Measurements from ENCODE around the gene SKA2. TPM values are rescaled to one million over a fixed set of nuclear protein-coding genes. Genes with fewer than 3 reads are reported as not detected.

The SKA2 gene, protein sequence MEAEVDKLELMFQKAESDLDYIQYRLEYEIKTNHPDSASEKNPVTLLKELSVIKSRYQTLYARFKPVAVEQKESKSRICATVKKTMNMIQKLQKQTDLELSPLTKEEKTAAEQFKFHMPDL
- total RNA-seq: 20.9 TPM
- long read RNA-seq, transcript SKA2-201 (4 exons, 2,798 nt): major isoform, 8 of 18 reads
- long read RNA-seq, partial matches to known transcripts: 1 of 18 reads
- long read RNA-seq, other reads (novel, unspliced or antisense): 5 of 18 reads

DNA sequence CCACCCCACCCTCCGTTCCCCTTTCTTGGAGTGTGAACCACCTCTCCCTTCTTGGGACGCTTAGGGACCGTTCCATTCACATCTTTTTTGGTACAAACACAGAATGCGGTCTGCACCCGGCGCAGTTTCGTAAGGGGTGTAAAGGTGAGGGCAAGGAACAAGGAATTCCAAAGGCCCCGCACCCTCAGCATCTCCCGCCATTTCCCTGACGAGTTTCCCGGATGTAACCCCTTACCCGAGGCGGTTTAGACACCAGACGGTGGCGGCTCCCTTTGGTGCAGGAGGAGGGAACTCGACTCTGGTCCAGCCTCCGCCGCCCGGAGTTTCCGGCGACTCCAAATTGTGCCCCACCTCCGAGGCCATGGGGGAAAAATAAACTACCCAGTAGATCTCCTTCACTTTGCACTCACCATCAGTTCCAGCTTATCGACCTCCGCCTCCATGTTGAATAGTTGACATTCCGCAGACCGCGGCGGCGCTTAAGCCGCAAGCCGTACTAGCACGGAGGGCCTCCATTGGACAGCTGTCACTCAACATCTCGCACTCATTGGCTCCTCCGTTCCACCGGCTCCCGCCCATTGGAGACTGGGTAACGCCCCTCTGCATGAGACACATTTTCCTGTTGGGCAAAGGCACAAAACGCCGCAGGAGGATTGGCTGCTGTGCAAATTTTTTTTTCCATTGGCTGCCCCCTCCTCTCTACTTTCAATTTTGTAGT lies at the start of gene SKA2:
SKA2 (minus strand) TSS at position 466 of the 718 bp plus-strand sequence; CDS start at position 443, 23 bp downstream.
- intact Hi-C loops (cut with DNase I): no loop called here
- H3K4me3 ChIP-seq: peak within 1 kb of the TSS; percentile 84
- peaks cover 26% of the 10 kb centered on the region for H3K4me1 ChIP-seq
- H3K27ac ChIP-seq: peak within 1 kb of the TSS; percentile 82
- H3K9me3 ChIP-seq: no peaks in the 10 kb centered on the region
- no peaks in the 10 kb centered on the region for H3K27me3 ChIP-seq (ENCODE audit: low read depth)
- H3K36me3 ChIP-seq: no peaks in the 10 kb centered on the region
- ATAC-seq (peak; percentile 98), DNase-seq (peak; percentile 96)
- TF ChIP-seq, protein P1, sequence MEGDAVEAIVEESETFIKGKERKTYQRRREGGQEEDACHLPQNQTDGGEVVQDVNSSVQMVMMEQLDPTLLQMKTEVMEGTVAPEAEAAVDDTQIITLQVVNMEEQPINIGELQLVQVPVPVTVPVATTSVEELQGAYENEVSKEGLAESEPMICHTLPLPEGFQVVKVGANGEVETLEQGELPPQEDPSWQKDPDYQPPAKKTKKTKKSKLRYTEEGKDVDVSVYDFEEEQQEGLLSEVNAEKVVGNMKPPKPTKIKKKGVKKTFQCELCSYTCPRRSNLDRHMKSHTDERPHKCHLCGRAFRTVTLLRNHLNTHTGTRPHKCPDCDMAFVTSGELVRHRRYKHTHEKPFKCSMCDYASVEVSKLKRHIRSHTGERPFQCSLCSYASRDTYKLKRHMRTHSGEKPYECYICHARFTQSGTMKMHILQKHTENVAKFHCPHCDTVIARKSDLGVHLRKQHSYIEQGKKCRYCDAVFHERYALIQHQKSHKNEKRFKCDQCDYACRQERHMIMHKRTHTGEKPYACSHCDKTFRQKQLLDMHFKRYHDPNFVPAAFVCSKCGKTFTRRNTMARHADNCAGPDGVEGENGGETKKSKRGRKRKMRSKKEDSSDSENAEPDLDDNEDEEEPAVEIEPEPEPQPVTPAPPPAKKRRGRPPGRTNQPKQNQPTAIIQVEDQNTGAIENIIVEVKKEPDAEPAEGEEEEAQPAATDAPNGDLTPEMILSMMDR (IDR thresholded peaks at IDR 0.05): no peak

DNA sequence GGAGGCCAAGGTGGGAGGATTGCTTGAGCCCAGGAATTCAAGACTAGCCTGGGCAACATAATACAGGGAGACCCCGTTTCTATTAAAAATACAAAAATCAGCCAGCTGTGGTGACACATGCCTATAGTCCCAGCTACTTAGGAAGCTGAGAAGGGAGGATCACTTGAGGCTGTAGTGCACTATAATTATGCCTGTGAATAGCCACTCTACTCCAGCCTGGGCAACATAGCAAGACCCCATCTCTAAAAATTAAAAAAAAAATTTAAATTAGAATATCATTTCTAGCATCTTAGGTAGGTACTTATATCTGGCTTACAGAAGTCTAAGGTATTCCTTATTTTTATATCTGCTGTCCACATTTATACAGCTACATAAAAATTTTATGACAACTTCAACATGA lies 47.3 kb upstream of the SKA2 start:
- Histone ChIP-seq H3K27me3 (ENCODE audit: low read depth) (no peaks in the 10 kb centered on the region), H3K9me3 (no peaks in the 10 kb centered on the region), H3K4me1 (no peaks in the 10 kb centered on the region), H3K36me3 (no peaks in the 10 kb centered on the region), H3K27ac (no peak overlapping the region), H3K4me3 (no peak overlapping the region)
- intact Hi-C loops (cut with DNase I): no loop called here
- TF ChIP-seq, protein P1 (IDR thresholded peaks at IDR 0.05): no peak
- DNase-seq (no peak), ATAC-seq (no peak)

DNA sequence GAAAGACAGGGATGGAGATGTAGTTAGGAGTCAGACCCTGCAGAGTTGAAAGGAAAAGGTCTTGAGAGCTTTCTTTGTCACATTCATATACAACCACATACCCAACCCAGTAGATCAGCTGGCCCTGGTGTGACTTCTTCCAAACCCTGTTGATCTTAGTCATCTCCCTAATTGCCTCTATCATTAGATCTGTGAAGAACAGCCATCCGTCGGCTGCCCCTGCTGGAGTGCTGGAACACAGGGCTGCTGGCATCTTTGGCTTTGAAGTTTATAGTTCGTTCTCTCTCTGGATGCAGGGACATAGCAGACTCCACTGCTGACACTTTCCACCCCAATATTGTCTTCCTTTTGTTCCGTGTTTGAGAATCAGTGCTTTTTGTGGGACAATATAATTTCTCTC lies 44.4 kb upstream of the SKA2 start:
- Histone ChIP-seq H3K36me3 (no peaks in the 10 kb centered on the region), H3K27ac (no peak overlapping the region), H3K4me3 (no peak overlapping the region), H3K9me3 (no peaks in the 10 kb centered on the region), H3K4me1 (no peaks in the 10 kb centered on the region), H3K27me3 (ENCODE audit: low read depth) (no peaks in the 10 kb centered on the region)
- intact Hi-C loops (cut with DNase I): no loop called here
- TF ChIP-seq, protein P1 (IDR thresholded peaks at IDR 0.05): no peak
- DNase-seq (no peak), ATAC-seq (no peak)

DNA sequence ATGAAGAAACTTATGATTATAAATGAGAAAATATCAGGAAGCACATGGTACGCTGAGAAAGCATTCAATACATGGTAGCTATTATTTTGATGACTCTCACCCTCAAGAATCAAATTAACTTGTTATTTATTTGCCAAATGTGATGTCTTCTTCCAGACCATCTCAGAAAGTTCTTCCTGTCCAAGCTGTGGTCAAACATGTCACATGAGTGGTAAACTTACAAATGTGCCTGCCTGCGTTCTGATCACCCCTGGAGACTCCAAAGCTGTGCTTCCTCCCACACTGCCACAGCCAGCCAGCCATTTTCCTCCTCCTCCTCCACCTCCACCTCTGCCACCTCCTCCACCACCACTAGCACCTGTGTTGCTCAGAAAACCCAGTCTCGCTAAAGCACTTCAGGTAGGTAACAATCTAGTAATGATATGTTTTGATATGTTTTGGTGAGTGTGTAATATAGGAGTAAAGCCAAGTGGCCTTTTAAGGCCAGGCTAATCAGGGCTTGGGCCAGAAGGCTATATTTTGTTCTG lies 38.4 kb upstream of the SKA2 start:
- ATAC-seq: no peak
- Histone ChIP-seq H3K27ac (no peak overlapping the region), H3K9me3 (no peaks in the 10 kb centered on the region), H3K4me3 (no peak overlapping the region), H3K36me3 (no peaks in the 10 kb centered on the region), H3K27me3 (ENCODE audit: low read depth) (no peaks in the 10 kb centered on the region), H3K4me1 (no peaks in the 10 kb centered on the region)
- TF ChIP-seq, protein P1 (IDR thresholded peaks at IDR 0.05): no peak
- no peak for DNase-seq
- intact Hi-C loops (cut with DNase I): no loop called here

DNA sequence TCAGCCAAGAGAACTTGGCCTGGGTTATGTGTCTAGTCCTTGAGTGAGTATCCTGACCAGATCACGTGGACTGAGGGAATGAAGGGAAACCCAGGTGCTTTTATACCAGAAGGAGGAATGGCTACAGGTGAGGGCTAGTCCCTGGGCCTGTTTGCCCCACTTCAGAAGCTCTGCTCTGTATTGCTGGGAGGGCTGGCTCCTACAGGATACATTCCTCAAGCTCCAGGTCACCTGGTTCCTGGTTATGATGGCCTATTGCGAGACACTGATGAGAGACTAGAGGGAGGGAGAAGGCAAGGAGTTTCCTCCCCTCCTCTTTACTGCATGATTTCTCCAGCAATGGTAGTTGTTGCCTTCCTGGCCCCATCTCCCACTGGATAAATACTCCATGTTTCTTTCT lies 35.8 kb upstream of the SKA2 start:
- DNase-seq (no peak), ATAC-seq (no peak)
- H3K27ac ChIP-seq: no peak overlapping the region
- H3K9me3 ChIP-seq: no peaks in the 10 kb centered on the region
- H3K4me1 ChIP-seq: no peaks in the 10 kb centered on the region
- H3K36me3 ChIP-seq: no peaks in the 10 kb centered on the region
- H3K27me3 ChIP-seq (ENCODE audit: low read depth): no peaks in the 10 kb centered on the region
- intact Hi-C loops (cut with DNase I): no loop called here
- TF ChIP-seq, protein P1 (IDR thresholded peaks at IDR 0.05): no peak
- H3K4me3 ChIP-seq: no peak overlapping the region
